K562 (cell line): Measurements from ENCODE around the gene KIF26A. TPM values are rescaled to one million over a fixed set of nuclear protein-coding genes. Genes with fewer than 3 reads are reported as not detected.

Experiments used
- CBFB ChIP-seq: sonication (generic); formaldehyde crosslinking; IDR thresholded peaks from 2 replicates; pipeline ENCODE4 v1.4.0; 2020; ENCODE audit warnings: mild to moderate bottlenecking, missing genetic modification reagents
- CREB1 ChIP-seq, 2 experiments: sonication (generic) in 1 of 2; formaldehyde crosslinking in 1 of 2; IDR thresholded peaks; 2 replicates each; pipeline versions ENCODE4 v1.6.1 to v1.8.0; 2012 to 2022; ENCODE audit warnings: inconsistent platforms in 1 of 2, mild to moderate bottlenecking in 1 of 2, missing genetic modification reagents in 1 of 2, moderate library complexity in 1 of 2
- CUX1 ChIP-seq: fragments of 200-800 bp; sonication (Bioruptor generic); IDR thresholded peaks from 2 replicates; pipeline ENCODE4 v1.6.1; 2016; ENCODE audit warnings: missing genetic modification characterization, missing compliant biosample characterization
- DMBX1 ChIP-seq: fragments of 250-450 bp; sonication (Bioruptor Pico); IDR thresholded peaks from 2 replicates; pipeline ENCODE4 v1.8.0; 2022; ENCODE audit warnings: inconsistent platforms, mild to moderate bottlenecking, moderate library complexity, borderline replicate concordance
- GATAD2B ChIP-seq: fragments of 450-650 bp; IDR thresholded peaks from 2 replicates; pipeline ENCODE4 v1.6.1; 2017; ENCODE audit warnings: mild to moderate bottlenecking, borderline replicate concordance
- JUND ChIP-seq, 2 experiments: IDR thresholded peaks; 2 replicates in 1 of 2; 3 replicates in 1 of 2; pipeline ENCODE4 v1.6.1; 2011; ENCODE audit warnings: borderline replicate concordance in 2 of 2, low read depth in 2 of 2, low read length in 2 of 2, improper control_type of control experiment in 1 of 2, missing biosample characterization in 1 of 2, missing genetic modification characterization in 1 of 2, missing genetic modification reagents in 1 of 2
- KAT7 ChIP-seq: sonication (generic); formaldehyde crosslinking; IDR thresholded peaks from 2 replicates; pipeline ENCODE4 v1.8.0; 2022; ENCODE audit warnings: missing genetic modification reagents, mild to moderate bottlenecking, borderline replicate concordance
- MAX ChIP-seq: sonication (generic); formaldehyde crosslinking; IDR thresholded peaks from 2 replicates; pipeline ENCODE4 v1.9.0; 2022; ENCODE audit warnings: mild to moderate bottlenecking, missing genetic modification reagents
- MNT ChIP-seq, 2 experiments: fragments of 450-650 bp; conservative IDR thresholded peaks; 2 replicates each; pipeline ENCODE4 v1.6.1; 2017; ENCODE audit warnings: mild to moderate bottlenecking in 2 of 2, moderate library complexity in 2 of 2
- NFE2 ChIP-seq: IDR thresholded peaks from 2 replicates; pipeline ENCODE4 v1.6.1; 2014; ENCODE audit warnings: antibody characterized with exemption, low read depth
- RBM39 ChIP-seq: fragments of 200-400 bp; formaldehyde crosslinking; optimal IDR thresholded peaks from 2 replicates; pipeline ENCODE3; 2018; ENCODE audit warnings: low read depth, low read length
- RFX1 ChIP-seq: fragments of 450-650 bp; IDR thresholded peaks from 2 replicates; pipeline ENCODE4 v1.6.1; 2016; ENCODE audit warnings: mild to moderate bottlenecking, moderate library complexity
- STAT5A ChIP-seq: IDR thresholded peaks from 2 replicates; pipeline ENCODE4 v1.6.1; 2012; ENCODE audit warnings: low read length, inconsistent platforms, borderline replicate concordance
- TGIF2 ChIP-seq: sonication (generic); formaldehyde crosslinking; IDR thresholded peaks from 2 replicates; pipeline ENCODE4 v1.8.1; 2022; ENCODE audit warnings: mild to moderate bottlenecking, missing genetic modification reagents, moderate library complexity
- TRIM24 ChIP-seq, 2 experiments: fragments of 450-650 bp; IDR thresholded peaks; 2 replicates each; pipeline ENCODE4 v1.6.1; 2016
- ZNF740 ChIP-seq, 3 experiments: fragments of 200-800 bp in 1 of 3; sonication (Bioruptor generic) in 1 of 3; sonication (generic) in 1 of 3; formaldehyde crosslinking in 1 of 3; IDR thresholded peaks; 2 replicates each; pipeline versions ENCODE4 v1.6.1 to v1.8.0; 2016 to 2022; ENCODE audit warnings: mild to moderate bottlenecking in 2 of 3, missing compliant biosample characterization in 2 of 3, missing genetic modification characterization in 2 of 3, missing genetic modification reagents in 1 of 3
- polyA plus RNA-seq, 8 experiments: library from polyadenylated mRNA; depleted of rRNA in 4 of 8; stranded (reverse) in 5 of 8; unstranded in 3 of 8; fragments of >200 nt; fragmentation: Nextera tagmentation in 2 of 8; fragmentation: Illumina TruSeq in 1 of 8; extraction: Ambion mirVana in 2 of 8; extraction: Trizol in 1 of 8; gene quantifications; 2 replicates each; pipeline versions ENCODE4 v1.2.1 to v1.2.3, GENCODE V29; 2011 to 2014; ENCODE audit warnings: inconsistent platforms in 1 of 8, missing spikeins in 1 of 8
- total RNA-seq, 7 experiments: library from RNA; depleted of rRNA in 6 of 7; stranded (reverse); fragments of >200 nt in 6 of 7; fragmentation: Illumina TruSeq in 2 of 7; extraction: Trizol in 2 of 7; gene quantifications; 2 replicates each; pipeline versions ENCODE4 v1.2.1 to v1.2.3, GENCODE V29; 2011 to 2021; ENCODE audit warnings: low replicate concordance in 1 of 7

The KIF26A gene
- total and polyA plus RNA-seq, 9 of the 15 experiments (the other 6 are each of a cell fraction or from before 2014, with no cell fraction given): 0.04 TPM; not detected in 8

GRCh38 chr14:104158827-104159798 is 20.7 kb downstream of the KIF26A start (continued):
- TF ChIP-seq RBM39 (no peak), KAT7 (CRISPR knock-in tag) (no peak), CUX1 (CRISPR knock-in tag) (peak; percentile 65; the same call in 1 of the 2 replicates), CBFB (peak; percentile 84; the same call in 1 of the 2 replicates), TRIM24 (IDR thresholded peaks at IDR 0.05) (peak; percentile 67 to 76; a peak in 3 of 4 replicates), NFE2 (peak; percentile 75), ZNF740 (CRISPR knock-in tag; IDR thresholded peaks at IDR 0.05) (no peak), ZNF740 (tag; IDR thresholded peaks at IDR 0.05) (no peak), MAX (peak; percentile 88), MNT (conservative IDR thresholded peaks at IDR 0.05) (peak in 1 of 2 experiments; percentile 60; a peak in 3 of 4 replicates), JUND (IDR thresholded peaks at IDR 0.05; ENCODE audit: borderline replicate concordance, low read depth, low read length) (peak; percentile 43; the same call in 1 of the 2 replicates), JUND (tag; IDR thresholded peaks at IDR 0.05; ENCODE audit: borderline replicate concordance, low read depth, low read length) (no peak; the same call in 2 of the 3 replicates), RFX1 (peak; percentile 52), DMBX1 (CRISPR knock-in tag) (peak; percentile 82), GATAD2B (peak; percentile 64; the same call in 1 of the 2 replicates), STAT5A (peak; percentile 71; the same call in 1 of the 2 replicates), TGIF2 (CRISPR knock-in tag) (no peak), CREB1 (IDR thresholded peaks at IDR 0.05) (peak; percentile 15; the same call in 1 of the 2 replicates), CREB1 (CRISPR knock-in tag; IDR thresholded peaks at IDR 0.05) (peak; percentile 59; the same call in 1 of the 2 replicates)
